Measurements from ENCODE around the gene NAT14. TPM values are rescaled to one million over a fixed set of nuclear protein-coding genes. Genes with fewer than 3 reads are reported as not detected.

The NAT14 gene
- total RNA-seq, 1 donor from 2014 or later, result 6.0 TPM

- no peak for ATAC-seq
- no peak for DNase-seq
These were observed 1.9 kb upstream of the NAT14 start for GRCh38 chr19:55482967-55483705.

GRCh38 chr19:55483706-55484592, 1.0 kb upstream of the NAT14 start:
- intact Hi-C loops (cut with micrococcal nuclease), result no loop called here
- peak; percentile 25 for DNase-seq
- no peak for ATAC-seq

More at GRCh38 chr19:55482967-55483705, 1.9 kb upstream of the NAT14 start:
- intact Hi-C loops (cut with micrococcal nuclease), result no loop called here

GRCh38 chr19:55485439-55486011, 537 bp downstream of the NAT14 start:
- intact Hi-C loops (cut with micrococcal nuclease), result no loop called here
- DNase-seq, result peak; percentile 28
- no peak for ATAC-seq

- intact Hi-C loops (cut with micrococcal nuclease), result no loop called here
- no peak for ATAC-seq
- DNase-seq, result peak; percentile 51
These were observed 1.3 kb downstream of the NAT14 start for GRCh38 chr19:55486043-55486970.

GRCh38 chr19:55486971-55487923, 2.3 kb downstream of the NAT14 start:
- peak; percentile 64 for ATAC-seq

GRCh38 chr19:55487924-55488687, 3.1 kb downstream of the NAT14 start, which contains the start of gene SSC5D:
SSC5D (plus strand) TSS chr19:55488436; CDS start chr19:55488590, 154 bp downstream.
- intact Hi-C loops (cut with micrococcal nuclease), result no loop called here
- ATAC-seq, result peak; percentile 25
- peak; percentile 63 for DNase-seq

More at GRCh38 chr19:55486971-55487923, 2.3 kb downstream of the NAT14 start:
- DNase-seq, result peak; percentile 73
- intact Hi-C loops (cut with micrococcal nuclease), result no loop called here

GRCh38 chr19:55488986-55489710, 4.2 kb downstream of the NAT14 start:
- ATAC-seq (no peak), DNase-seq (peak; percentile 45)
- intact Hi-C loops (cut with micrococcal nuclease), result no loop called here

GRCh38 chr19:55489711-55490477, 4.9 kb downstream of the NAT14 start:
- DNase-seq, result no peak
- intact Hi-C loops (cut with micrococcal nuclease), result no loop called here

GRCh38 chr19:55490478-55491432, 5.8 kb downstream of the NAT14 start:
- DNase-seq (peak; percentile 30), ATAC-seq (no peak)
- intact Hi-C loops (cut with micrococcal nuclease), result no loop called here

More at GRCh38 chr19:55489711-55490477, 4.9 kb downstream of the NAT14 start:
- no peak for ATAC-seq

- intact Hi-C loops (cut with micrococcal nuclease), result no loop called here
- ATAC-seq (no peak), DNase-seq (peak; percentile 18)
These were observed 6.8 kb downstream of the NAT14 start for GRCh38 chr19:55491546-55492360.

GRCh38 chr19:55492362-55492944, 7.5 kb downstream of the NAT14 start:
- DNase-seq (no peak), ATAC-seq (no peak)
- intact Hi-C loops (cut with micrococcal nuclease), result no loop called here

- ATAC-seq, result peak; percentile 8
- intact Hi-C loops (cut with micrococcal nuclease), result no loop called here
- no peak for DNase-seq
These were observed 8.2 kb downstream of the NAT14 start for GRCh38 chr19:55493052-55493644.

- intact Hi-C loops (cut with micrococcal nuclease), result no loop called here
- DNase-seq (peak; percentile 31), ATAC-seq (peak; percentile 13)
These were observed 8.7 kb downstream of the NAT14 start for GRCh38 chr19:55493645-55494171.
